GM20431 (cell line): ENCODE data around the gene FAM217B.

Experiments
- in situ Hi-C: fragments of 300-500 bp; cut with MseI, MboI; formaldehyde crosslinking; loops from one replicate; pipeline ENCODE4 v1.15.0; 2020; ENCODE audit warnings: low sequenced_read_pairs; ENCODE audit not compliant: unreplicated experiment

FAM217B gene, protein sequence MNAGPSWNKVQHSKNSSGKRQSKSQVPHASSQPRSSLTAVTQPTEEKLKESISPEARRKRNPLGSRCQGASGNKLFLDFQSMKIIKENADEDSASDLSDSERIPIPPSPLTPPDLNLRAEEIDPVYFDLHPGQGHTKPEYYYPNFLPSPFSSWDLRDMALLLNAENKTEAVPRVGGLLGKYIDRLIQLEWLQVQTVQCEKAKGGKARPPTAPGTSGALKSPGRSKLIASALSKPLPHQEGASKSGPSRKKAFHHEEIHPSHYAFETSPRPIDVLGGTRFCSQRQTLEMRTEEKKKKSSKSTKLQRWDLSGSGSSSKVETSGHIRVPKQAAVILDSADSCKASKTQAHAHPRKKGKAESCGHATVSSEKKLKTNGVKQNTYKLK

DNA sequence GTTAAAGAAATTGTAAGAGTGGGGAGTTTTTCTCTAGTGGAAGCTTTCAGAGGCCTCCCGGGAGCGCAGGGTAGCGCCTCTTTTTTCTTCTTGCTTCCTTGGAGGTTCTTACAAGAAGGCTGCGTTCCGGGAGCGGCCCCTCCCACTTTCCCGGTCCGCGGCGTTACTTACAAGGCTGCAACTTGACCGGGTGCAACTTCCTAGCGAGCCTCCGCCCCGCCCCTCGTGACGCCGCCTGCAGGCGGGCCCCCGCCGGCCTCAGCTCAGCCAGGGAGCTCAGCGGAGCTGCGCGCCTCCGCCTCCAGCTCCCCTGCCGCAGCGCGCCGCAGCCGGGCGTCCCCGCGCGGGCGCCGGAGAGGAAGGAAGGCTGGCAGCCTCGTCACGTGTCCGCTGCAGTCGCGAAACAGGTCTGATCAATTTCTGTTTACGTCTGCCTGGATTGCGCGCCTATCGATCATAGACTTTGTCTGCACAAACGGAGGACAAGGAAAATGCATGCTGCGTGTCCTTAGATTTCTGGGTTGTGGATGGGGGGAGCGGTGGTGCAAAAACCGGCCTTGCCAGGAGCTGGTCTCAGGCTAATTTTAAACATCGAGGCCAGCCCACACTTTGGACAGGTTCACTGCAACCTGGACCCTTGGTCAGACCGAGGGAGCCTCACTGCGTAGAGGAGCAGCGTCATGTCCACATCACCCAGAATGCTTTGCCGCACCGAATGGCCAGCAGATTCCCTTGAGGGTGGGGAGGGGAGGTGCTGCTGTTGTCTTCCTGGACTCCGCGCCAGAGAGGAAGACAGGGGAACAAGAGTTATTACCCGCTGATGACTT lies at the start of gene FAM217B, which contains the start of gene PPP1R3D:
Gene FAM217B (plus strand): TSS at position 261 of the 827 bp plus-strand sequence. CDS start 3,555 bp downstream, outside the sequence.
Gene PPP1R3D (minus strand): TSS at position 177 of the 827 bp plus-strand sequence. CDS start 374 bp downstream, outside the sequence.
- in situ Hi-C loops, result no loop called here

DNA sequence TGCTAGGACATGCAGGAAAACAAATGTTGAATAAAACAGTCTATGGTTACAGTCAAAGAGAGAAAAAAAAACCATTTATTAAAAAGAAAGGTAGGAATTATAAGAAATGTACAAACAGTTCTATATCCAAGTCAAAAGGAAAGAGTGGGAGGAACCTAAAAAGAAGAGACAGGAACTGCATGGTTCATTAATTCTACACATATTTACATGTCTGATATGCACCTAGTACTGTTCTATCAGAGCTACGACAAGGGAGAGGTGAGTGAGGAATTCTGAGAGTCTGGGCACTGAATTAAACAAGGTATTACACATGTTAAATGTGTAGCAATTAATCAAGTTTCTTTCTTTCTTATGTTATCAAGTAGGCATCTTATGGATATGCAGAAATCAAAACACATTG lies 48.6 kb upstream of the FAM217B start:
- in situ Hi-C loops, result no loop called here

DNA sequence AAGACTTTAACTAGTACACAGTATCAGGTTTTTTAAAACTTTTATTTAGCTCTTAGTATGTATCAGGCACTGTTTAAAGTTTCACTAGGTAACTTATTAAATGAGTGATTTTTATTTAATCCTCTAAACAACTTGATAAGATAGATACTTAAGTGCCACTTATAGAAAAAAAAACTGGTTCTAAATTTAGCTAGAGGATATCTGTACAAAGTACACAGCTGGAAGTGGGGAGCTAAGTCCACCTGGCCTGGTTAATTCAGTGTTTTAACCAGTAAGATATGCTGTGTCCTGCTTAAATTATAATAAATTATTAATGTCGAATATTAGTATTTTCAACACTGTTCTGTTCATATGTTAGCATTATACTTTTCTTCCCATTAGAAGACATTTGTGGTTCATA lies 44.3 kb upstream of the FAM217B start:
- in situ Hi-C loops, result no loop called here

DNA sequence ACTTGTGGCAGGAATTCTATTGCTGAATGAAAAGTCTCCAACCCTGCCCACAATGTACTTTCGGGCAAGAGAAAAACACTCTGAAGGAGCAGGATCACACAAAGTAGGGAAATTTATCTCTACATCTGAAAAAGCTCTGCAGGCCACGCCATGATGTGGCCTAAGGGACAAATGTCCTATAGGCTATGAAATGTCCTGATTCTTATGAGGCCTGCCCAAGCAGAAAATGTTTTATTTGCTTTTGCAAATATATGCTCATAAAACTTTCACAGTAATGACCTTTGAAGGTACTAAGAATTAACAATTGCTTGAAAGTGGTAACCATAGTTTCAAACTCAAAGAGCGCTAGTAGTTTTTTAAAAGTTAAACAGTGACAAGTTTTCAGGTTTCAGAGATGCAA lies 37.7 kb upstream of the FAM217B start:
- in situ Hi-C loops, result no loop called here

DNA sequence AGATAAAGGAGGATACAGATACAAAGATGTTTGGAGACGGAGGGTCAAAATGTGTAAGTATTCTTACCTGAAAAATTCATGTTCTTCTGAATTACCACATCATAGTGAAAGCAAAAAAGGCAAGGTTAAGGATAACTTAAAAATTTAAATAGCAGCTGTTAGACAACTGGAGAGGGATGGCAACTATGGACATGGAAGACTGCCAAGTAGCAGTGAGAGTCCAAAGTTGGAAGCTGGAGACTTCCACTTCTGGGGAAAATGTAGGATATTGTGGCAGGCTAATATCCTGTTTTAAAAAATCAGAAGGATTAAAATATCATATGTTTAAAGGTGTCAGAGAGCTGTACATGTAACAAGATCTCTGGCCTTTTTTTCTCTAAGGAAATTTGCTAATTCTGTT lies 36.6 kb upstream of the FAM217B start:
- in situ Hi-C loops, result no loop called here

DNA sequence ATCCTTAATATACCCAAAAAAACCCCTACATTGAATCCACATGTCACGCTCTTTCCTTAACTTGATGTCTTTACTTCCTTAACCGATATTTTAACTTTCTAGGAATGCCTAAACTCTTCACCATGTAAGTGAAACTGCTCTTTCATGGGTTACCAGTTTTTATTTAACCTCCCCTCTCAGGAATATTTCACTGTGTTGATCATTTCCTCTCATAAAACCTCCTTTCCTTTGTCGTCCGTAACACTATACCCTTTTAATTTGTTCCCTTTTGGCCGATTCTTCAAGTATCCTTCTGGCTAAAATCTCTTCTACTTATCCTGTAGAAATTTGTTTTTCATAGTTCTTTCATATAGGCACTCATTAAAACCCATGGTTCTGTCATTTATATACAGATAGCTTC lies 31.3 kb upstream of the FAM217B start:
- in situ Hi-C loops, result no loop called here

DNA sequence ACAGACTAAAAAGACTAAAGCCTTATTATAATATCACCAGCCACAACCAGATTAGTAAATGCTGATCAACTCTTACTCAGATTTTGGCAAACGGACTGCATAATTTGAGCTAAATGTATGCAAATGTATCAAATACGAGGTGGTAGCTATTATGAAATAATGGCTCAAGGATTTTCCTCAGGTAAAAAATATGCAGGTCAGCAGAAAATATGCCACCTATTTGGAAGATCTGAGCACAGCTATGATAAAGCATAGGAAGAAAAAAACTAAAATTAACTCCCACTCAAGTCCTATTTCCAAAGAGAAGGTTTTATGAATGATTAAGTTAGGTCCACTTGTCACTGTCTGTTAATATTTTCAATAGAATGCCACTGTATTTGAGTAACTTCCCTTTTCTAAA lies 29.1 kb upstream of the FAM217B start:
- in situ Hi-C loops, result no loop called here

DNA sequence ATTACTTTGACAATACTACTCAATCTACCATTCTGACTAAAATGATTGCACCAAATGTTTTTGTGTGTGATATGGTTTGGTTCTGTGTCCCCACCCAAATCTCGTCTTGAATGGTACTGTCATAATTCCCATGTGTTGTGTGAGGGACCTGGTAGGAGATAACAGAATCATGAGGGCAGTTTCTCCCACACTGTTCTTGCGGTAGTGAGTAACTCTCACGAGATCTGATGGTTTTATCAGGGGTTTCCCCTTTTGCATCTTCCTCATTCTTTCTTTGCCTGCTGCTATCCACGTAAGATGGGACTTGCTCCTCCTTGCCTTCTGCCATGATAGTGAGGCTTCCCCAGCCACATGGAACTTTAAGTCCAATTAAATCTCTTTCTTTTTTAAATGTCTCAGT lies 27.6 kb upstream of the FAM217B start:
- in situ Hi-C loops, result no loop called here

DNA sequence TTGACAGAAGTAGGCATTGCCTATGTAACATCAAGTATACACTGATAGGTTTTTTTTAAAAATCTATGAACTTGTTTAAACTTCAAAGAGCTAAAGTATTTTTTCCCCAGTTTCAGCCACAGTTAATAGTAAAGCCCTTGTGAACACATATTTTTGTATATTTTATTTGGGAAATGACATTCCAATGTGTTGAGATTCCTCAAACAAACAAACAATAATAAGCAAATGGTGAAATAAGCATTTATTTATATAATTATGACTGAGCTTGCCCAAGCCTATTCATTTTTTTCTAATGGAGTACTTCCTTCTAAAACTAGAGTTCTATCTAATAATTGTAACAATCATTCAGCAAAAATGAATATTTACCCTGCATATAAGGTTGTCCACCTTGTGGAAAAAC lies 19.2 kb upstream of the FAM217B start:
- in situ Hi-C loops, result no loop called here

DNA sequence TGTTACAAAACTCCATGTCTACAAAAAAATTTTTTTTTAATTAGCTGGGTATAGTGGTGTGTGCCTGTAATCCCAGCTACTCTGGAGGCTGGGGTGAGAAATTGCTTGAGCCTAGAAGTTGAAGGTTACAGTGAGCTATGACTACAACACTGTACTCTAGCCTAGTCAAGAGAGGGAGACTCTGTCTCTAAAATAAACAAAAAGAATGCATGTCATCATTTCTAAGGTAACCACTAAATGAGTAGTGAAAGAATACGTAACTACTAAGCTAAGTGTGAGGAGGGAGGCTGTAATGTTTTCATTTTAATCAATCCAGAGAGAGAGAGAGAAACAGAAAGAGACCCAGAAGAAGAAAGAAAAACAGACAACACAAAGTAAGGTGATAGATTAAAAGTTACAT lies 16.7 kb upstream of the FAM217B start:
- in situ Hi-C loops, result no loop called here

DNA sequence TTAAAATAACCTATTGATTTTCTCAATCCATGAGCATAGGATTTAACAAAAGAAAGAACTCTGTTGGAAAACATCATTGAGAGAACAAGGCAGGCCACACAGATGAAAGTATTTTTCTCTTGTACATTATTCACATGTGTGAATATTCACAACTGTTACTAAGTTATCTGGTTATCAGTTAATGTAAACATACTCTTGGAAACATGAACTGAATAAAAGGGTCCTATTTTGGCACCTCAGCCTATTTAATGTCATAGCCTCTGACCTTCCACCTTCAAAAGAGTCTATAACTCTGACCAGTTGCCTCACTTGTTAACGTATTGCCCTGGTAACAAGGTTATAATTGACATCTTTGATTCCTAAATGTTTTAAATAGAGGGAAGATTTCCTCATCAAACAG lies 14.8 kb upstream of the FAM217B start:
- in situ Hi-C loops, result no loop called here

DNA sequence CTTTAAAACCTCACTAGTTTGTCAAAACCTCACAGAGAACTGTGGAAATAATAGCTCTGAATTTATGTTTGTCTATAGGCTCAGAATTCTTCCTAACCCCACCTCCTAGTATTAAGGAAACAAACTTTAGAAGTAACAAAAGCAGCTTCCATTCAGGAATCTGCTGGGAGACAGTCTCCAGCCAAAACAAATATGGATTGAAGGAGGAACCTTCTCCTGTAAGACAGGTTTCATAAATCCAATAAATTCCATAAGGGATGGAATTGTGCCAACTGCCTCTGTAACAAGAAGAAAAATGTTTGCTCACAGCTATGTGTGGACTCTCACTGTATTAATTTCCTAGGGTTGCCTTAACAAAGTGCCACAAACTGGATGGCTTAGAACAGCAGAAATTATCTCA lies 14.3 kb upstream of the FAM217B start:
- in situ Hi-C loops, result no loop called here

DNA sequence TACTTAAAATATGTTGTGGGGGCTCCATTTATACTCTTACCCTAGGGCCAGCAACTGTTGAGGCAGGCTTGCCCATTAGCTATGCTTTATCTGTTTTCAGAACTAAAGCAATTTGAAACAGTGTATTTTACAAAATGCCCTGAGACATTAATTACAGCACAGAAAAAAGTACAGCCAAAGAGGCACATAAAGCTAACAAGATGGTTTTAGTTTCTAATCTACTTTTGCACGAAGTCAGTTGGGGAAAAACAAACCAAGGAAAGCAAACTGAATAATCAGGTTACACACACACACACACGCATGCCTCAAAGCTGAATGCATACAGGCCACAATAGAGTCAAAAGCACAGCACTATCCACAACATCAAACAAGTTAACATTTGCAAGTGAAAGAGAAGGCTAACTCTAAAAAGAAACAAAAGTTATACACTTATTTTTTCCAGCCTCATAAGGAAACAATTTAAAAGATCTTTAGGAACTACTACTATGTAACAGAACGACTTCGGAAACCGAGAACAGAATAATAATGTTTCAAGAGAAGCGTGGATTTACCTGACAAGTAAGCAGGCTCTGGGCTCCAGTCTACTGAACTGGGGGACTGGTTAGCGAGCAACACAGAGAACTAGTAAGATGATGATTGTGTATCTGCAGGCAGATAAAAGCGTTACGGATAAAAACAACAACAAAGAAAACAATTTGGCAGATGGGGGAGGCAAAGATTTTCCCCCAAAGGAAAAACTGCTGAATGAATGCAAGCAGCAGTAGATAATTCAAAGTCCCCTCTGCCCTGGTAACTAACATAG lies 8.5 kb upstream of the FAM217B start:
- in situ Hi-C loops, result no loop called here

DNA sequence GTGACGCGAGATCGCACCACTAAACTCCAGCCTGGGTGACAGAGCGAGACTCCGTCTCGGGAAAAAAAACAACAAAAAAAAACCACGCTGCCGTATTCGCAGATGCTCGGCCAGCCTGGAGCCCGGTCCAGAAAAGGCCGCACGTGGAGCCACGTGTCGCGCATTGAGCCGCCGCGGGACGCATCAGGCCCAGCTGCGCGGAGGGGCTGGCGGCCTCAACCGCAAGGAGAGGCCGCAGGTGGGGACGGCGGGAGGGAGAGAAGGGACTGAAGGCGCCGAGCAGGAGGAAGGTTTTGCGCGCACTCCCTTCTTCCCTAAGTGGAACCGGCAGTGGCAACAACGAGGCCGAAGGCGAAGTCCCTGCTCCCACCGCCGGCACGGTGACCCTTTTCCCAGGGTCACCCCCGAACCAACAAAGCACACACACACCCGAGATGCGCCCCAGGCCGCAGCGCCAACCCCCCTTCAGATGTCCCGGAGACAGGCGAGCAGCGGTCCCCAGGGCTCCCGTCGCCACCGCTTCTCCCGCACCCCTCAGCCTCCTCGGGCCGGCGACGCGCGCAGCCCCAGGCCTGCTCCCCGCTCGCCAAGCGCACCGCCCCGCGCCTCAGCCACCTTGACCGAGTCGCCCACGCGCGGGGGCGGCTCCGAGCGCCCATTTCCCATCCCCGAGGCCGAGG lies 7.4 kb upstream of the FAM217B start:
- in situ Hi-C loops, result no loop called here

DNA sequence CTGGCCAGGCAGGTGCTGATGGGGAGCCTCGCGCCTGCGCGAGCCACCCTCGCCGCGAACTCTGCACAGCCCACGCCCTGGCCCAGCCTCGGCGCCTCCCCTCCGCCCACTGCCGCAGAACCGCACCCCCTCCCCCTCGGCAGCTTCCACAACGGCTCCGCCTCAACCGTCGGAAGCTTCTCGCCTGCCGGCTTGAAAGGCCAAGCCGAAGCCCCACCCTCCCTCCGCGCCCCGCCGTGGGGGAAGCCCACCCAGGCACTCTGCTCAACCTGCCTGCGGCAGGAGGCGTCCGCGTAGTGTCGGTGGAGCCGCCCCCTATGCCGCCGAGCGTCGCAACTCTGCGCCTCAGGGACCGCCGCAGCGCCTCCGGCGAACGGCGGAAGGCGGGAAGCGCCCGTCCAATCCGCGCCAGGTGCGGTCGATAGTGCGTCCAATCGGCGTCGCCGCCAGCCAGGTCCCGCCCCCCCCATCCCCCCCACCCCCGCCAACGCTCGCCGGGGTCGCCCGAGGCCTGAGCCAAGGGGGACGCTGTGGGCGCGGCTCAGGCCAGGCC lies 6.8 kb upstream of the FAM217B start, which contains the start of gene SYCP2:
Gene SYCP2 (minus strand): TSS at position 342 of the 553 bp plus-strand sequence. CDS start 11,224 bp downstream, outside the sequence.
- in situ Hi-C loops, result no loop called here

DNA sequence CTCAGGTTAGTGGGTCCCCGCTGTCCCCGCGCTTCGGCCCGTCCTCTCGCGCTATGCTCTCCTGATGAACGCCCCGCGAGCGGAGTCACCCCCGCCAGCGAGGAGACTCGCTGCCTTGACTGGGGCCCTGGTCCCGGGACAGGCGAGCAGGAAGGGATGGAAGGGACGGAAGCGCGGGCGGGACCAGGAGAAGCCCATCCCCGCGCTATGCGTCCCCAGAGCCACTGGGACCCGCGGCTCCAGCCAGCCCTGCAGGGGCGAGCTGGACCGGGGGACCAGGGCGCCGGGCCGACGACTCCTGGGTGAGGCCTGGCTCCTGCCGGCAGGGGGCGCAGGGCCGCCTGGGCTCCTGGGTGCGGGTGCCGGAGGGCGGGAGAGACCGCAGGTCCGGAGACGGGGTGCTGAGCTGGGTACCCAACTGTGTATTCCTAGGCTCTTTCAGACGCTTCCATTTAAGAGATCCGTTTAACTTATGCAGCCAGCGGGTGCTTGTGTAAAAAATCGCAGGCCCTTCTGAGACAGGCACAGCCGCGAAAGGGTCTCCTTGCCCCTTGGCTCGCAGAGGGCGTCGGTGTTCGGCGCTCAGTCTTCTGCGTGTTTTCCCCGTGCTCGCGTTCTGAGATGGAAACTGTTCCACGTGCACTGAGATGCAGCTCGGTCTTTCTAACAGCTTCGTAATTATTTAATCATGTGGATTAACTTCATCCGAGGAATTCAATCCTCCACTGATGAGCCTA lies 6.2 kb upstream of the FAM217B start:
- in situ Hi-C loops, result no loop called here

DNA sequence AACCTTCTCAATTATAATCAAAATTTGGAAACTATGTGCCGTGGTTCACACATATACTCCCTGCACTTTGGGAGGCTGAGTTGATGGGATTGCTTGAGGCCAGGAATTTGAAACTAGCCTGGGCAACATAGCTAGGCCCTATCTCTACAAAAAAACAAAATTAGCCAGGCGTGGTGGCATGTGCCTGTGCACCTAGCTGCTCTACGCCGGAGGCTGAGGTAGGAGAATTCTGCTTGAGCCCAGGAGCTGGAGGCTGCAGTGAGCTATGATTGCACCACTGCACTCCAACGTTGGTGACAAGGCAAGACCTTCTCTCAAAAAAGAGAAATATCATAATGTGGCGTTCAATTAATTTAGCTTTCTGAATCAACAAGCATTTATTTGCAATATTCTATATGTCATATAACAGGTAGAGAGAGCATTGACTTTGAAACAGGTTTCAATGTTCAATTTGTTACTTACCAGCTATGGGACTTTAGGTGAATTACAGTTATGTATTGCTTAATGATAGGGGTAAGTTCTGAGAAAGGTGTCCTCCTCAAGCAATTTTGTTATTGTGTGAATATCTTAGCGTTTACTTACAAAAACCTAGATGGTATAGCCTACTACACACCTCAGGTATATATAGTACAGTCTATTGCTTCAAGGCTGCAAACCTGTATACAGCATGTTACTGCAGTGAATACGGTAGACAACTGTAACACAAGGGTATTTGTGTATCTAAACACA lies 4.6 kb upstream of the FAM217B start:
- in situ Hi-C loops, result no loop called here

DNA sequence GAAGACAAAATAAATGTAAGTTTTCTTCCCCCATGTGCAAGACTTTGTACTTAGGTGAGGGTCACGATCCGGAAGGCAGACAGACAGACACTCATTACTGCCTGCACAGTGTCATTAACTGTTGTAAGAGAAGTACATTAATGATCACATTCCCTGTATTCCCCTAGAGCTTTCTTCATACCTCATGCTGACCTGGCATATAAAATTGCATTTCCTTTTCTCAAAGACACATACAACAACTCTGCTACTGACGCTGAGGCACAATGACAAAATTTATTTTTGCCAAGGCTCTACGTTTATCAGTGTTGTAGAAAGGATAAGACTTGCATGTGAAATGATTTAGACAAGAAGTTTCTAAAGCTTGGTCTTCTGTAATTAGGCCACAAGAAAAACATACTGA lies 3.8 kb upstream of the FAM217B start:
- in situ Hi-C loops, result no loop called here
